Activated CD4-positive, CD25-positive, alpha-beta regulatory T cell treated with anti-CD3 and anti-CD28 coated beads, Interleukin-2, amount 50 U/mL, for 24 hours (primary cell): Measurements from ENCODE around the gene CNFN.
"Not testable (repeated sequence)": the region's sequence is repeated elsewhere in the genome, so short reads cannot be mapped to it uniquely, and the experiment has no call there.

ENCODE experiments used
- ATAC-seq, 2 donors: fragments of 150-1000 bp; cut with Tn5 transposase; one replicate each; pipeline ENCODE4 v1.10.0; 2021; ENCODE audit warnings: mild to moderate bottlenecking in 1 of 2, moderate library complexity in 1 of 2

Gene CNFN

GRCh38 chr19:42348211-42348610 is 41.9 kb downstream of the CNFN start:
- ATAC-seq = no peak

GRCh38 chr19:42345191-42345812 is 44.8 kb downstream of the CNFN start:
- ATAC-seq = no peak

GRCh38 chr19:42344336-42344893 is 45.7 kb downstream of the CNFN start:
- ATAC-seq = no peak

GRCh38 chr19:42343344-42344110 is 46.6 kb downstream of the CNFN start:
- no peak for ATAC-seq

- not testable (repeated sequence) for ATAC-seq
Observed at GRCh38 chr19:42339922-42340321, 50.2 kb downstream of the CNFN start.

GRCh38 chr19:42339126-42339860 is 50.8 kb downstream of the CNFN start:
- not testable (repeated sequence) for ATAC-seq
